IMR-90 (cell line): ENCODE measurements around the gene SLC37A1.

ENCODE experiments used
- CTCF ChIP-seq: conservative IDR thresholded peaks from 2 replicates; pipeline ENCODE4 v1.5.1; 2012; ENCODE audit warnings: mild to moderate bottlenecking, low read depth, low read length, improper control_type of control experiment
- ELK1 ChIP-seq: fragments of 150-350 bp; IDR thresholded peaks from 2 replicates; pipeline ENCODE4 v1.6.1; 2016; ENCODE audit warnings: low read depth, mild to moderate bottlenecking, low read length, moderate library complexity, borderline replicate concordance
- MXI1 ChIP-seq: IDR thresholded peaks from 2 replicates; pipeline ENCODE4 v1.6.1; 2012; ENCODE audit warnings: low read depth, mild to moderate bottlenecking, low read length, moderate library complexity, borderline replicate concordance
- POLR2A ChIP-seq: IDR thresholded peaks from 2 replicates; pipeline ENCODE4 v1.6.1; 2012; ENCODE audit warnings: mild to moderate bottlenecking, low read depth, low read length
- RCOR1 ChIP-seq: IDR thresholded peaks from 2 replicates; pipeline ENCODE4 v1.6.1; 2012; ENCODE audit warnings: mild to moderate bottlenecking, low read length, improper control_type of control experiment; ENCODE audit not compliant: insufficient replicate concordance
- TF ChIP-seq, protein P1 (sequence below): fragments of 150-350 bp; IDR thresholded peaks from 2 replicates; pipeline ENCODE4 v1.6.1; 2017; ENCODE audit warnings: mild to moderate bottlenecking, antibody characterized with exemption, low read length, low read depth

- TF ChIP-seq CTCF (no peak), RCOR1 (no peak), POLR2A (no peak), MXI1 (no peak), ELK1 (no peak)
- TF ChIP-seq, protein P1, sequence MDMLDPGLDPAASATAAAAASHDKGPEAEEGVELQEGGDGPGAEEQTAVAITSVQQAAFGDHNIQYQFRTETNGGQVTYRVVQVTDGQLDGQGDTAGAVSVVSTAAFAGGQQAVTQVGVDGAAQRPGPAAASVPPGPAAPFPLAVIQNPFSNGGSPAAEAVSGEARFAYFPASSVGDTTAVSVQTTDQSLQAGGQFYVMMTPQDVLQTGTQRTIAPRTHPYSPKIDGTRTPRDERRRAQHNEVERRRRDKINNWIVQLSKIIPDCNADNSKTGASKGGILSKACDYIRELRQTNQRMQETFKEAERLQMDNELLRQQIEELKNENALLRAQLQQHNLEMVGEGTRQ = no peak
Observed at GRCh38 chr21:42579456-42580075, 65.9 kb downstream of the SLC37A1 start.
